Motor neuron (in vitro differentiated cells): ENCODE measurements around the gene UBE2G2. TPM values are rescaled to one million over a fixed set of nuclear protein-coding genes. Genes with fewer than 3 reads are reported as not detected.
A peak's percentile ranks its signal among the peaks of the same experiment; 100 is the strongest.

ENCODE experiments used
- ATAC-seq, 8 experiments: fragments of 200-7000 bp; cut with Tn5 transposase; replicated peaks in 6 of 8; 2 replicates each; pipeline ENCODE4 v1.8.0; 2021; ENCODE audit warnings: mild to moderate bottlenecking in 8 of 8, moderate library complexity in 8 of 8
- H3K27ac ChIP-seq, 2 donors: fragments of 250-450 bp; sonication (Bioruptor Pico); 2 replicates each; pipeline ENCODE4 v1.9.0; 2021; ENCODE audit warnings: antibody characterized with exemption in 2 of 2, mild to moderate bottlenecking in 2 of 2, moderate library complexity in 1 of 2
- H3K4me1 ChIP-seq, 2 donors: fragments of 250-450 bp; sonication (Bioruptor Pico); replicated peaks in 1 of 2; 2 replicates each; pipeline ENCODE4 v1.6.1; 2021; ENCODE audit warnings: antibody characterized with exemption in 2 of 2, mild to moderate bottlenecking in 2 of 2, moderate library complexity in 1 of 2
- H3K4me3 ChIP-seq, 5 donors: fragments of 250-450 bp; sonication (Bioruptor Pico); 2 replicates each; pipeline ENCODE4 v1.9.0; 2021; ENCODE audit warnings: antibody characterized with exemption in 5 of 5, mild to moderate bottlenecking in 5 of 5, moderate library complexity in 4 of 5
- WGBS, 10 experiments: fragments of 450-650 bp; shearing (Covaris generic); methylation state at CpG; one replicate each; pipeline ENCODE4 v1.0.0; 2022; 5-methylcytosine and 5-hydroxymethylcytosine counted together
- in situ Hi-C, 9 experiments: fragments of 400-800 bp; cut with MboI; loops; one replicate each; pipeline ENCODE4 v1.15.0; 2021; ENCODE audit warnings: low sequenced_read_pairs in 9 of 9, low pct_unique_long_range_greater_than_20kb in 2 of 9; ENCODE audit not compliant: unreplicated experiment in 9 of 9
- total RNA-seq, 8 experiments: library from RNA; unstranded; fragments of 300-600 nt; gene quantifications; 2 replicates each; pipeline versions ENCODE4 v1.2.3 to v1.2.4, GENCODE V29; 2022

UBE2G2 gene
- total RNA-seq, 8 experiments from 2014 or later, result 32.6 to 142 (median 54.7) TPM

DNA sequence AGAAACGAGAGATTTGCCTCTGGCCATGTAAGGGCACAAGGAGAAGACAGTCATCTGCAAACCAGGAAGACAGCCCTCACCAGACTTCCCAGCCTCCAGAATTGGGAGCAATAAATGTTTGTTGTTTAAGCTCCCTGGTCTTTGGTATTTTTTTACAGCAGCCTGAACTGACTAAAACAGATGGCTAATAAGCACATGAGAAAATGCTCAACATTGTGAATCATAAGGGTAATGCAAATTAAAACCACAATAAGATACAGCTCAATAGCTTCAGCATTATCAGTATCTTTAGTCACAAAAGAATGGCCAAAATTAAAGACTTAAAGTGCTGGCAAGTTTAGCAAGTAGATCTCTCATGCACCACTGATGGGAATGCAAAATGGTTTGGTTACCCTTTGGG lies 11.7 kb downstream of the UBE2G2 start:
- ATAC-seq, result peak in 2 of 8 experiments; percentile 42 to 56
- Histone ChIP-seq H3K27ac (no peak overlapping the region), H3K4me1 (peaks cover 3 to 6% of the 10 kb centered on the region in 2 donors), H3K4me3 (no peak overlapping the region)
- in situ Hi-C loops, result loop anchor here in 5 of 9 experiments (25.0 kb wide), 3 partner anchors 278 to 453 kb away; partner anchors contain the start of gene CFAP410 (in 1 of the 5)
- 17 to 100% (median 80%) methylated on average over 1 of the region's 1 CpG; no CpG with 5 or more reads in 5 of the 10 experiments for WGBS, 10 experiments

DNA sequence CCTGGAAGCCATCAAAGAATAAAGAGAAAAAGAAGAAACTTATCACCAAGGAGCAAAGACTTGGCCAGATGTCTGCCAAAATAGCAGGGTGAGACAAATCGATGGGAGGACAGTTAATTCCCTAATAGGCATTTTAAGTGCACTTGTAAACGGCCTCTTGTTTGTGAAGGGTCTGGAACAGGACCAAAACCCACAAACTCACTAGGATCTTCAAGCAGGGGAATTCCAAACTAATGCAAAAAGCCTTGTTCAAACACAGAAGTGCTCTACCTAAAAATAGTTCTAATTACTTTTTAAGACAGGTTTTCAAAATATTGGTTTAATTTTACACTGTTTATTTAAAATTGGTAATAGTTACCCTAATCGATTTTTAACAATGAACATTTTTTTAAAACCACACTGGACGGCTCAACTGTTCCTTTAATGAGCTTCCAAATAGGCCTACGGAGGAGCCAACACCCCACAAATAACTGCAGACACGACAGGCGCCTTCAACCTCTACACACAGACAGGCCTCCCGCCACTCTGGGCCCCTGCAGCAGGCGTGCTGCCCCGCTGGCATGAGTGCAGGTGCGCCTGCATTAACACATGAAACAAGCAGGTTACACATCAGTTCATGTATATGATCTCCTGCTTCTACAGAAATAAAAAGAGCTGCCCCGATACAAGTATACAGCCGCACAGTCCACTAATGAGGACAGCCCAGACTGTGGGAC lies 15.8 kb downstream of the UBE2G2 start:
- H3K4me1 ChIP-seq, result peaks cover 0 to under 1% of the 10 kb centered on the region in 2 donors
- no peak overlapping the region for H3K27ac ChIP-seq
- WGBS, 10 experiments, result 58 to 100% (median 77%) methylated on average over 1 to 10 of the region's 13 CpGs; no CpG with 5 or more reads in 1 of the 10 experiments
- ATAC-seq, result peak in 1 of 8 experiments; percentile 83
- no peak overlapping the region for H3K4me3 ChIP-seq
- in situ Hi-C loops, result loop anchor here in 5 of 9 experiments (25.0 kb wide), 3 partner anchors 273 to 448 kb away; partner anchors contain the start of gene CFAP410 (in 1 of the 5)

DNA sequence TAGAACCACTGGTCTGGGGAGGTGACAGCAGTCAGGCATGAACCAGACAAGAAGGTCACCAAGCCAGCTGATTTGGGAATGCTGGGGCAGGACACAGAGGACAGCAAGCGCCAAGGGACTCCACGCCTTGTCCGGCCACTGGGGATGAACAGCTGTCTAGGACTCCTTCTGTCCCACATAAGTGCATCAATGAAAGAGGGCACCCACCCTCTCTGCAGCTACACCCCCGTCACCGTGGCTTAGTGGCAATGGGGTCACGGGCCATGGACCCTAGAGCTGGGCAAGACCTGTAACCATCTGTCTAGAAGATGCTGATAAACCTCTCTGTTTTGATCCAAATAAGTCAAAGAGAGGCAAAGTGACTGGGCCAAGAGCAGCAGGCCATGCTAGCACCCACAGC lies 16.8 kb downstream of the UBE2G2 start:
- Histone ChIP-seq H3K27ac (no peak overlapping the region), H3K4me3 (no peak overlapping the region), H3K4me1 (peaks cover 0 to 9% of the 10 kb centered on the region in 2 donors)
- ATAC-seq, result no peak
- in situ Hi-C loops, result loop anchor here in 5 of 9 experiments (25.0 kb wide), 3 partner anchors 273 to 448 kb away; partner anchors contain the start of gene CFAP410 (in 1 of the 5)
- WGBS, 10 experiments, result 93 to 100% (median 100%) methylated on average over 1 to 6 of the region's 6 CpGs; no CpG with 5 or more reads in 5 of the 10 experiments

DNA sequence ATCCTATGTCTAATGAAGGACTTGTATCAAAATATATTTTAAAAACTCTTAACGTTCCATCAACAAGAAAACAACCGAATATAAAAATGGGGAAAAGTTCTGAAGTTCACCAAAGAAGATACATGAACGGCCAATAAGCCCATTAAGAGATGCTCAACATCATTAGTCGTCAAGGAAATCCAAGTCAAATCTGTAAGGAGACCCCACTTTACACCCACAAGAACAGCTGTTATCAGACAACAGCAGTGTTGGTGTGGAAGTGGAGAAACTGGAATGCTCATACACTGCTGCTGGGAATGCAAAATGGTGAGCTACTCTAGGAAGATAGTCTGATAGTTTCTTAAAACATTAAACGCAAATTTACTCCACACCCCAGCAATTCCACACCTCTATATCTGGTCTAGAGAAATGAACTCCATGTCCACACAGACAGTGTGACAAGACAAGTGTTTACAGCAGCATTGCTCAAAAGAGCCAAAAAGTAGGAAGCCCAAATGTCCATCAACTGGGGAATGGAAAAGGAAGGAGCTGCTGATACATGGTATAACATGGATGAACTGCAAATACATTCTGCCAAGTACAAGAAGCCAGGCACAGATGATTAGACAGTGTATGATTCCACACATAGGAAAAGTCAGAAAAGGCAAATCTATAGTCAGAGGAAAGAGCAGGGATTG lies 18.5 kb downstream of the UBE2G2 start:
- ATAC-seq, result no peak
- no peak overlapping the region for H3K27ac ChIP-seq
- in situ Hi-C loops, result loop anchor here in 5 of 9 experiments (25.0 kb wide), 3 partner anchors 271 to 446 kb away; partner anchors contain the start of gene CFAP410 (in 1 of the 5)
- no peak overlapping the region for H3K4me3 ChIP-seq
- WGBS, 10 experiments, result 84 to 100% (median 94%) methylated on average over 2 to 5 of the region's 5 CpGs
- H3K4me1 ChIP-seq, result peaks cover 6 to 15% of the 10 kb centered on the region in 2 donors

DNA sequence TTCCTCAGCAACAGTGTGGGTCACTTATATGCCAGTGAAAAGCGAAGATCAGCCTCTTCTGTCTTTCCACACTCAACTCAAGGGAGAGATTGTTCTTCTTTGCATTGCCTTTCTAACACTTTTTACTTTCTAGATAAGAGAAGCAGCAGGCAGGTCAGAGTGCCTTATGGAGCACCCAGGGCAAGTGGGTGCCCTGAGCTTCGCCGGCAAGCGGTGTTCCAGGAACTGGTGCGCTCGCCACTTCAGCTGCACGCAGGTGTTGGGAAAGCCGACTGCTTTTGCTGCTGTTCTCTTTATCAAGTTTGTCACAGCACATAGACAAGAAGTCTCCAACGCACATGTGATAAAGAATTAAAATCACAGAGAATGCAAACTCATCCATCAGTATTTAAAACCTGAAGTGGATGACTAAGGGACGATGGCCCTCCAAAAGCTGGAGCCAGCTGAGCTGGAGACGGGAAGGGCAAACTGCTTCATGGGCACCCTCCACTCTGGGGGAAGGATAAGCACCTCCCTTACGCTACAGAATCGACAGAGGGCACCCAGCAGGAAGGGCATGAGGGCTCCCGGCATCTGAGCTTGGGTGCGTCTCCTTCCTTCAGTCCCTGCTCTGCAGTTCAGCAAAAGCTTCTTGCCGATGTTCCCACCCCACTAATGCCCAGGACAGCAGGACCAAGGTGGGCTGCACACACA lies 20.7 kb downstream of the UBE2G2 start:
- 40 to 98% (median 91%) methylated on average over 1 to 9 of the region's 16 CpGs; no CpG with 5 or more reads in 2 of the 10 experiments for WGBS, 10 experiments
- peak in 1 of 8 experiments; percentile 6 for ATAC-seq

DNA sequence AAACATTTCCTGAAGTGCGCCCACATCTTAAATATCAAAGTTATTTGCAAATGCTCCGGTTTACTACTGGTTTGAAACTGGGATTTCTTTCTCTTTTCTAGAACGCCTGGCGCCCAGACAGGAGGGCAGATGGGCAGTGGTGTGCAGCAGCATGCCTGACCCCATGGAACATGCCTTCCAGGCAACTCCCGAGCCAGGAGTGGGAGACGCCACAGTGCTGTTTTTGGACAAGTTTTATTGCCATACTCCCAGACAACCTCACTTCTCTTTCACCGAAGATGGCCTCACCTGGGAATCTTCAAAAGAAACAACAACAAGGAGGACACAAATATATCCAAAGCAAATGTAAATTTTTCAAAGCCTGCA lies 21.5 kb downstream of the UBE2G2 start:
- WGBS, 10 experiments, result 89 to 100% (median 98%) methylated on average over 1 to 7 of the region's 7 CpGs; no CpG with 5 or more reads in 2 of the 10 experiments
- Histone ChIP-seq H3K4me3 (no peak overlapping the region), H3K27ac (no peak overlapping the region), H3K4me1 (peaks cover 11 to 17% of the 10 kb centered on the region in 2 donors)
- in situ Hi-C loops, result loop anchor here in 5 of 9 experiments (25.0 kb wide), 3 partner anchors 268 to 443 kb away; partner anchors contain the start of gene CFAP410 (in 1 of the 5)
- ATAC-seq, result no peak

More for the DNA sequence above, 20.7 kb downstream of the UBE2G2 start:
- H3K4me1 ChIP-seq, result peaks cover 11 to 17% of the 10 kb centered on the region in 2 donors
- no peak overlapping the region for H3K27ac ChIP-seq
- in situ Hi-C loops, result loop anchor here in 5 of 9 experiments (25.0 kb wide), 3 partner anchors 269 to 444 kb away; partner anchors contain the start of gene CFAP410 (in 1 of the 5)
- H3K4me3 ChIP-seq, result no peak overlapping the region

DNA sequence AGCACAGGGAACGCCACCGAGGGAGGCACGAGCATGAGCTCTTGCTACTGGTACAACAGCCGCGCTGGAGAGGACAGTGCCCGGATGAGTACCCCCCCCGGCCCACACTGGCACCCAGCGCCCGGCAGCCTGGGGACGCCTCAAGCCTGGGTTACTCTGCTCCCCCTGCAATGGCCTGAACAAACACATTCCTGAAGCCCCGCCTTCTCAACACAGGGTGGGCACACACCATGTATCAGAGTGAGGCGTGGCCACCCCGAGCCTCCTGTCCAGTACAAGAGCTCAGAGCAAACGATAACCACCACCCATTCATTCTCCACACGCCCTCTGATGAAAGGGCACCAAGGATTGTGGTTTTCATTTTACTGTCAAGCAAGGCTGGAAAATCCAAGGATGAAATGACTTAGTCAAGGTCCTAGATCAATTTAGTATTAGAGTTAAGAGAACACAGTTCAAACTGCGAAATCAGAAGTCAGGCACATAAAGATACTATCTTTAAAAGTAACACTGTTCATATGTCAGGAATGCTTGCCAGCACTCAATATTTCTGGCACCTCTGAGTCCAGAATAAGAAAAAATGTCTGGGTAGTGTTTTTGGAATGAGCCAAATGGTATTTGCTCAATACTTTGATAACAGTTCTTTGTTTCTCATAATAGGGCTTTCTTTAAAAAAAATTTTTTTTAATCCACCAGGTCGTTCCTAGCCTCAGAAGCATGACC lies 22.0 kb downstream of the UBE2G2 start:
- in situ Hi-C loops, result loop anchor here in 5 of 9 experiments (25.0 kb wide), 3 partner anchors 267 to 442 kb away; partner anchors contain the start of gene CFAP410 (in 1 of the 5)

DNA sequence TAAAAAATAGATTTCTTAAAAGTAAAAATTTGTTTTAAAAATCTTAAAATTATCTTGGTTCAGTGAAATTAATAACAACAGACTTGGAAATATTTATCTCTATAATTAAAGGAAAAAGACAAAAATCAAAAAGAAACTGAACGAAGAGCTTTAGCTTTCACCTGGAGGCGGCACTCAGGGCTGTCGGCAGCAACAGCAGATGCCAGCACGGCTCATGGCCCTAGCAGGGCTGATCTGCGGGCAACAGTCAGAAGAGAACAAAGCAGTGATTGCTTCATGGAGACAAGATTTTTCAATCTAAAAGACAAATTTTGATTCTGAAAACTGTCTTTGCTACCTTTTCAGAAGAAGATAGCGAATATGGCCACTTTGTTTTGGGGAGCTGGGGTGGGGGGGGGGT lies 22.6 kb downstream of the UBE2G2 start:
- WGBS, 10 experiments, result 82 to 100% (median 95%) methylated on average over 1 to 5 of the region's 6 CpGs
- ATAC-seq, result no peak
- in situ Hi-C loops, result loop anchor here in 5 of 9 experiments (25.0 kb wide), 3 partner anchors 267 to 442 kb away; partner anchors contain the start of gene CFAP410 (in 1 of the 5)

More for the DNA sequence above, 22.0 kb downstream of the UBE2G2 start:
- peak in 3 of 8 experiments; percentile 21 to 46 (median 30) for ATAC-seq
- no peak overlapping the region for H3K27ac ChIP-seq
- H3K4me3 ChIP-seq, result no peak overlapping the region
- WGBS, 10 experiments, result 80 to 100% (median 92%) methylated on average over 1 to 6 of the region's 17 CpGs; no CpG with 5 or more reads in 2 of the 10 experiments
- H3K4me1 ChIP-seq, result peaks cover 11 to 17% of the 10 kb centered on the region in 2 donors

DNA sequence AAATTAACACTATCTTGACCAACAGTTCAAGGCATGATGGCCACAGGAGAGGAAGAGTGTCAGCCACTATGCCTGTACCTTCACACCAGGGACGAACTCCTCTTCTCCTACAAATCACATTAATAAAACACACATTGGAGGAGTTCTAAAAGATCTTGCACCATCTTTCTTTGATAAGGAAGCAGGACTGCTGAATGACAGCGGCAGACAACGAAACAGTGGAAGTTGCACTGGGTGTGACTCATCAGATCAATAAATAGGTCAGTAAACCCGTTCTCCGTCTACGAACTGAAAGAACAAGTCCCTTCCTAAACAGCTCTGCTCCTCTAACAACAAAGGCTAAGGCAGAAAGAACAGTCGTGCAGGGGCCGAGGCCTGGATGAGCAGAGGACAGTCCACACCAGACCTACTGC lies 23.1 kb downstream of the UBE2G2 start:
- peak in 5 of 8 experiments; percentile 54 to 84 (median 72) for ATAC-seq
- Histone ChIP-seq H3K4me1 (peaks cover 11 to 17% of the 10 kb centered on the region in 2 donors), H3K4me3 (no peak overlapping the region), H3K27ac (peak overlapping the region; percentile 75 to 84)
- WGBS, 10 experiments, result 30 to 100% (median 60%) methylated on average over 3 to 8 of the region's 8 CpGs
- in situ Hi-C loops, result loop anchor here in 5 of 9 experiments (25.0 kb wide), 3 partner anchors 266 to 441 kb away; partner anchors contain the start of gene CFAP410 (in 1 of the 5)

More for the DNA sequence above, 22.6 kb downstream of the UBE2G2 start:
- Histone ChIP-seq H3K4me1 (peaks cover 11 to 17% of the 10 kb centered on the region in 2 donors), H3K27ac (no peak overlapping the region), H3K4me3 (no peak overlapping the region)

DNA sequence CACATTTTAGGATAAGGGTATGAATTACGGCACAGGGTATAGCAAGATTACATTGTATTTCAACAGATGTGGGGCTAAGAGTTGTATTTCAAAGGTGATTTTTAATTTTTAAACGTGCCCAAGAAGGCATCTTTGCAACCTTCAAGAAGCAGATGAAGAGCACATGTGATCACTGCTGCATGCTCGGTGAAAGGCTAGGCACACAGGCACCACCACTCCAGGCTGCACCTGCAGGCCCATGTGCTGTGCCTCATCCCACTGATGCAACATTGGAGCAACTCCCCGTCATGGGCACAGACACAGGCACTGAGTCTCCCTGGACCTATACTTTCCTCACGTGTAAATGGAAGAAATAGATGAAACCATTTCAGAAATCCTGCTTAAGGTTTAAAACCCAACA lies 23.5 kb downstream of the UBE2G2 start:
- Histone ChIP-seq H3K27ac (peak overlapping the region; percentile 75 to 84), H3K4me1 (peaks cover 11 to 19% of the 10 kb centered on the region in 2 donors), H3K4me3 (no peak overlapping the region)
- in situ Hi-C loops, result loop anchor here in 5 of 9 experiments (25.0 kb wide), 3 partner anchors 266 to 441 kb away; partner anchors contain the start of gene CFAP410 (in 1 of the 5)
- peak in 5 of 8 experiments; percentile 64 to 97 (median 80) for ATAC-seq
- WGBS, 10 experiments, result 55 to 90% (median 84%) methylated on average over 1 to 5 of the region's 5 CpGs; no CpG with 5 or more reads in 2 of the 10 experiments

DNA sequence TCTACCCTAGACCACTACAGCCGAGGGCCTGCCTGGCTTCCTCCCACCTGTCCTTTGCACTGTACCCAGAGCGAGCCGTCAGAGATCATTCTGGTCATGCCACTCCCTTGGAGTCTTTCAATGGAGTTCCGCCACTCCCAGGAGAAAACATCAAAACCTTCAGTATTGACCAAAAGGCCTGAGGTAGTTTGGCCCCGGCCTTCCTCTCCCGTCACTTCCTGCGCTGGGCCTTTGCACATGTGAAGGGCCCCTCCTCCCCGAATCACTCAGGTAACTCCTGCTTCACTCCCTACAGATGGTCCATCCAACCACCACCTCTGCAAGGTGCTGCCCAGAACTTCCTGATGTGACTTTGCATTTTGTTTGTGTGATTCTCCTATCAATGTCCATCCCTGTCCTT lies 26.6 kb downstream of the UBE2G2 start:
- in situ Hi-C loops, result loop anchor here in 5 of 9 experiments (25.0 kb wide), 3 partner anchors 263 to 438 kb away; partner anchors contain the start of gene CFAP410 (in 1 of the 5)
- 65 to 100% (median 95%) methylated on average over 1 to 6 of the region's 8 CpGs; no CpG with 5 or more reads in 4 of the 10 experiments for WGBS, 10 experiments
- no peak for ATAC-seq
- Histone ChIP-seq H3K4me1 (peaks cover 11 to 12% of the 10 kb centered on the region in 2 donors), H3K27ac (no peak overlapping the region), H3K4me3 (no peak overlapping the region)
